Measurements from ENCODE around the gene LRRTM1. TPM values are rescaled to one million over a fixed set of nuclear protein-coding genes. Genes with fewer than 3 reads are reported as not detected.

The LRRTM1 gene
- total RNA-seq, 1 experiment from 2014 or later = not detected

GRCh38 chr2:80326861-80327260 lies 22.3 kb upstream of the LRRTM1 start:
- no peak overlapping the region for H3K4me3 ChIP-seq (replicated peaks in 1 of 2; ENCODE audit: low read depth in 1 of 2, low read length in 2 of 2)
- ATAC-seq (no peak), DNase-seq (ENCODE audit: low read depth, low spot score) (no peak)
- TF ChIP-seq SP1 (IDR thresholded peaks at IDR 0.05; ENCODE audit: low read depth) (no peak), FOSL1 (IDR thresholded peaks at IDR 0.05; ENCODE audit: low read depth) (no peak), TCF7L2 (IDR thresholded peaks at IDR 0.05; ENCODE audit: borderline replicate concordance, extremely low read depth, insufficient read depth, insufficient read length) (no peak), CBX3 (IDR thresholded peaks at IDR 0.05; ENCODE audit: low read depth) (no peak), CEBPB (IDR thresholded peaks at IDR 0.05; ENCODE audit: low read depth) (no peak), ZNF274 (IDR thresholded peaks at IDR 0.05; ENCODE audit: low read depth, low read length) (no peak), CTCF (IDR thresholded peaks at IDR 0.05 in 2 of 3, conservative IDR thresholded peaks at IDR 0.05 in 1 of 3; ENCODE audit: borderline replicate concordance in 1 of 3, insufficient read depth in 1 of 3, low read depth in 2 of 3, low read length in 2 of 3) (no peak), JUND (IDR thresholded peaks at IDR 0.05) (no peak), MAX (IDR thresholded peaks at IDR 0.05) (no peak), REST (IDR thresholded peaks at IDR 0.05; ENCODE audit: low read depth) (no peak), ELF1 (IDR thresholded peaks at IDR 0.05; ENCODE audit: borderline replicate concordance, low read depth) (no peak), ATF3 (IDR thresholded peaks at IDR 0.05) (no peak)
- BruUV-seq (replicated peaks) = no TSS peak
- H3K36me3 ChIP-seq (ENCODE audit: control insufficient read depth in 1 of 2, insufficient read depth in 2 of 2, low read length in 2 of 2) = no peaks in the 10 kb centered on the region
- ChIA-PET POLR2A (no interaction called here), CTCF (no interaction called here), RAD21 (ENCODE audit: low non-redundant PET in 1 of 2, low total read pairs in 2 of 2, uncharacterized antibody in 2 of 2, unreplicated experiment in 2 of 2) (no interaction called here)
- H3K9me3 ChIP-seq (ENCODE audit: control insufficient read depth in 1 of 2, insufficient read depth in 1 of 2, low read depth in 1 of 2, low read length in 2 of 2) = peaks cover 5 to 16% of the 10 kb centered on the region in 2 experiments; a peak in 2 of 4 replicates
- no peak overlapping the region for H2AFZ ChIP-seq (ENCODE audit: low read depth, low read length, poor library complexity, severe bottlenecking)
- H3K79me2 ChIP-seq (ENCODE audit: insufficient read depth, low read length) = no peaks in the 10 kb centered on the region
- no peak overlapping the region for H3K9ac ChIP-seq (ENCODE audit: low read length)
- no peak overlapping the region for H3K4me2 ChIP-seq (ENCODE audit: low read length)
- H4K20me1 ChIP-seq (ENCODE audit: insufficient read depth) = no peaks in the 10 kb centered on the region
- H3K9me2 ChIP-seq (ENCODE audit: insufficient read depth) = no peaks in the 10 kb centered on the region
- no peaks in the 10 kb centered on the region for H3K27me3 ChIP-seq (ENCODE audit: insufficient read depth, low read length)
- intact Hi-C loops (cut with micrococcal nuclease) = loop anchor here (2.0 kb wide), 1 partner anchor 172 kb away; no protein-coding TSS in a partner anchor
- H3K4me1 ChIP-seq (ENCODE audit: control insufficient read depth in 1 of 2, insufficient read depth in 2 of 2, low read length in 2 of 2) = no peaks in the 10 kb centered on the region
- no peak overlapping the region for H3K27ac ChIP-seq (ENCODE audit: low read depth, low read length)
